Common myeloid progenitor, CD34-positive (primary cell): Measurements from ENCODE around the gene COMMD10.

Experiments
- CTCF ChIA-PET: fragments of 350-600 bp; sonication (Branson Sonifier 250); formaldehyde crosslinking; loops from one replicate; lab custom pipeline; 2021; ENCODE audit warnings: antibody characterized with exemption; lab: Charles Lee
- POLR2A ChIA-PET: fragments of 350-600 bp; sonication (Branson Sonifier 250); formaldehyde crosslinking; loops from one replicate; lab custom pipeline; 2021; ENCODE audit warnings: antibody characterized with exemption; lab: Charles Lee
- DNase-seq, 3 donors: peaks; one replicate each; pipeline versions ENCODE4 v3.0.0 to v3.0.0-alpha.2; 2013
- H3K27ac ChIP-seq, 2 experiments: 1 replicate in 1 of 2; 2 replicates in 1 of 2; pipeline ENCODE4 v1.7.0; 2013; ENCODE audit warnings: inconsistent platforms in 2 of 2, low read length in 2 of 2, mild to moderate bottlenecking in 2 of 2, low read depth in 1 of 2, moderate library complexity in 1 of 2; ENCODE audit not compliant: severe bottlenecking in 2 of 2, insufficient read depth in 1 of 2, poor library complexity in 1 of 2
- H3K27me3 ChIP-seq, 5 experiments: replicated peaks in 2 of 5; 1 replicate in 3 of 5; 2 replicates in 2 of 5; pipeline versions ENCODE4 v1.6.1 to v1.7.0; 2013; ENCODE audit warnings: low read length in 4 of 5, mild to moderate bottlenecking in 2 of 5, moderate library complexity in 2 of 5, inconsistent platforms in 1 of 5; ENCODE audit not compliant: insufficient read depth in 5 of 5, control insufficient read depth in 4 of 5
- H3K36me3 ChIP-seq, 4 experiments: 1 replicate in 2 of 4; 2 replicates in 2 of 4; pipeline versions ENCODE4 v1.6.1 to v1.7.0; 2013; ENCODE audit warnings: low read length in 3 of 4, control low read depth in 1 of 4, mild to moderate bottlenecking in 1 of 4; ENCODE audit not compliant: control insufficient read depth in 4 of 4, insufficient read depth in 4 of 4
- H3K4me1 ChIP-seq, 4 experiments: 1 replicate in 3 of 4; 2 replicates in 1 of 4; pipeline versions ENCODE4 v1.6.1 to v1.7.1; 2013; ENCODE audit warnings: low read length in 3 of 4, mild to moderate bottlenecking in 3 of 4, control low read depth in 1 of 4, inconsistent platforms in 1 of 4, moderate library complexity in 1 of 4; ENCODE audit not compliant: control insufficient read depth in 4 of 4, insufficient read depth in 4 of 4; ENCODE audit errors: control extremely low read depth in 1 of 4
- H3K4me3 ChIP-seq, 7 experiments: 1 replicate in 4 of 7; 2 replicates in 3 of 7; pipeline versions ENCODE4 v1.5.1 to v1.7.0; 2013; ENCODE audit warnings: mild to moderate bottlenecking in 7 of 7, low read length in 6 of 7, moderate library complexity in 6 of 7, inconsistent platforms in 2 of 7, low read depth in 2 of 7, control low read depth in 1 of 7; ENCODE audit not compliant: insufficient read depth in 4 of 7, control insufficient read depth in 1 of 7; ENCODE audit errors: extremely low read depth in 1 of 7
- H3K9me3 ChIP-seq, 5 experiments: 1 replicate in 4 of 5; 2 replicates in 1 of 5; pipeline versions ENCODE4 v1.6.1 to v1.7.1; 2013; ENCODE audit warnings: low read length in 4 of 5, mild to moderate bottlenecking in 2 of 5, inconsistent platforms in 1 of 5, low read depth in 1 of 5, moderate library complexity in 1 of 5; ENCODE audit not compliant: control insufficient read depth in 4 of 5, insufficient read depth in 2 of 5; ENCODE audit errors: control extremely low read depth in 1 of 5
- WGBS: methylation state at CpG from one replicate; pipeline ENCODE4 v1.1.5; 2013; ENCODE audit not compliant: insufficient coverage; 5-methylcytosine and 5-hydroxymethylcytosine counted together

COMMD10 gene

GRCh38 chr5:116303810-116304209 is 219.0 kb downstream of the COMMD10 start:
- ChIA-PET CTCF (interaction anchor here (1.5 kb wide), 1 partner anchor 13 kb away, joined by 3 read pairs; no protein-coding TSS in a partner anchor), POLR2A (no interaction called here)
- Histone ChIP-seq H3K4me1 (no peaks in the 10 kb centered on the region), H3K36me3 (peaks cover 11 to 87% (median 41%) of the 10 kb centered on the region in 4 experiments), H3K4me3 (no peak overlapping the region), H3K27me3 (no peaks in the 10 kb centered on the region), H3K9me3 (peaks cover 4 to 44% (median 16%) of the 10 kb centered on the region in 5 experiments), H3K27ac (no peak overlapping the region)
- WGBS, result 100% methylated on average over 1 of the region's 4 CpGs
- no peak for DNase-seq

GRCh38 chr5:116305899-116306298 is 221.1 kb downstream of the COMMD10 start:
- peaks cover 8 to 79% (median 38%) of the 10 kb centered on the region in 4 experiments for H3K36me3 ChIP-seq
- H3K27ac ChIP-seq, result no peak overlapping the region
- no peaks in the 10 kb centered on the region for H3K27me3 ChIP-seq
- DNase-seq, result no peak
- H3K4me1 ChIP-seq, result no peaks in the 10 kb centered on the region
- WGBS, result 83% methylated on average over 1 of the region's 1 CpG
- ChIA-PET CTCF (no interaction called here), POLR2A (no interaction called here)
- H3K9me3 ChIP-seq, result peaks cover 5 to 61% (median 25%) of the 10 kb centered on the region in 5 experiments
- H3K4me3 ChIP-seq, result no peak overlapping the region

DNA sequence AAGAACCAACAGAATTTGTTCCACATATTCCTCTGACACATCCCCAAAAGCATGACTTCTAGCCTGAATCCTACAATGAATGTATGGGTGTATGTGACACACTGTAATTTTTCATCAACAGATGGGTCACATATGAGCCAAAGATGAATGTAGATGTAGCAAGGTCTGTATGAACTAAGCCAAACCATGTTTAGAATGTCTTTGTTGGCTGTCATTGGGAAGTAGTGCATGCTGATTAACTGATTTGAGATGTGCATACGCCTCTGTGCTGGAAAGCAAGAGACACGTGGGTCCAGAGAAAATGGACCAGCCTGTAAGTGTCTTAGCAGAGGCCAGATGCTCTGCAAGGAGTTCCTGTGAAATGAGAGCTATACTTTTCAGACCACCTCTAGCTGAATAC is 222.0 kb downstream of the COMMD10 start:
- Histone ChIP-seq H3K27me3 (no peaks in the 10 kb centered on the region), H3K4me1 (no peaks in the 10 kb centered on the region), H3K9me3 (peaks cover 5 to 66% (median 28%) of the 10 kb centered on the region in 5 experiments), H3K27ac (no peak overlapping the region), H3K4me3 (no peak overlapping the region), H3K36me3 (peaks cover 8 to 80% (median 37%) of the 10 kb centered on the region in 4 experiments)
- CTCF ChIA-PET, result no interaction called here
- no peak for DNase-seq
- WGBS, result 93% methylated on average over 2 of the region's 2 CpGs
- POLR2A ChIA-PET, result no interaction called here

DNA sequence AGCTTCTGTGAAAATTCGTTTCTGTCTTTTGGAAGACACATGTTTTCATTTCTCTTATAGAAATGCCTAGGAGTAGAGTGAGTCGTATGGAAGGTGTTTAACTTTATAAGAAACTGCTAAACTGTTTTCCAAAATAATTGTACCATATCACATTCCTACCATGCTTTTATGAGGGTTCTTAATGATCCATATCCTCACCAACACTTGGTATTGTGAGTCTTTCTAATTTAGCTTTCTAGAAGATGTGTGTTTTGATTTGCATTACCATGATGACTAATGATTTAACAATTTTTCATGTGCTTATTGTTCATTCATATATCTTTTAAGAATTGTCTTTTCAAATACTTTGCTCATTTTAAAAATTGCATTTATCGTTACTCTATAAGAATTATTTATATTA is 223.6 kb downstream of the COMMD10 start:
- ChIA-PET POLR2A (no interaction called here), CTCF (no interaction called here)
- Histone ChIP-seq H3K27me3 (no peaks in the 10 kb centered on the region), H3K4me3 (no peak overlapping the region), H3K9me3 (peaks cover 5 to 66% (median 28%) of the 10 kb centered on the region in 5 experiments), H3K27ac (no peak overlapping the region), H3K4me1 (peaks cover 0 to under 1% (median 0%) of the 10 kb centered on the region in 4 experiments), H3K36me3 (peaks cover 6 to 67% (median 32%) of the 10 kb centered on the region in 4 experiments)
- no CpG with 5 or more reads among the region's 3 CpGs for WGBS
- peak in 1 of 3 donors; percentile 5 for DNase-seq

DNA sequence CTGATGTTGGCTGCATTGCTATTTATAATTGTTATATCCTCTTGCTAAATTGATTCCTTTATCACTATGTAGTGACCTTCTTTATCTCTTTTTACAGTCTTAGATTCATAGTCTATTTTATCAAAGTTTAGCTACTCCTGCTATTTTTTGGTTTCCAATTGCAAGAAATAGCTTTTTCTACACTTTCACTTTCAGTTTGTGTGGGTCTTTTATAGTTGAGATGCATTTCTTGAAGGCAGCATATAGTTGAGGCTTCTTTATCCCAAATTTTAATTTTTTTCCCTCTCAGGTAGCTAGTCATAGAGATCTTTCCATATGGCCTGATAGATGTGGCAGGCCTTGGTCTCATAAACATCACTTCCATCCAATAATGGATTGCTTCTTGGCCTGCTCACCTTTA is 228.5 kb downstream of the COMMD10 start:
- H3K27me3 ChIP-seq, result no peaks in the 10 kb centered on the region
- CTCF ChIA-PET, result no interaction called here

DNA sequence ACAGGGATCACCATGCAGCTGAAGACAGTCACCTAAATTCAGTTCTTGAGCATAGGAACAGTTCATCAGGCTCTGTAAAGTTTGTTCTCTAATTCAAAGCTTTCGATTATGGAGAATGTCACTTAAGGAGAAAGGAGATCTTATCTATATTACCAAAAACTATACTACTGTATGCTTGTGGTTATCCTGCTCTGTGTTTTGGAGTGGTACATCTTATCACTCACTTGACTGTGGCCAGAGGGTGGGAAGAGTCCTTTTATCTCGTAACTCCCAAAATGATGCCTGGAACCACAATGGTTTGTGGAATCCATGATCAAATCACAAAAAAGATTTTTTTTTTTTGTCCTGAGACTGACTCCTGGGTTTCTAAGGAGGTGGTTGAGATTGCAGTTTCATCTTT is 230.7 kb downstream of the COMMD10 start:
- Histone ChIP-seq H3K9me3 (peaks cover 2 to 32% (median 8%) of the 10 kb centered on the region in 5 experiments), H3K4me1 (peaks cover 0 to 6% (median under 1%) of the 10 kb centered on the region in 4 experiments), H3K36me3 (peaks cover 5 to 39% (median 13%) of the 10 kb centered on the region in 4 experiments), H3K4me3 (no peak overlapping the region), H3K27ac (no peak overlapping the region), H3K27me3 (no peaks in the 10 kb centered on the region)
- ChIA-PET POLR2A (no interaction called here), CTCF (no interaction called here)
- peak in 1 of 3 donors; percentile 3 for DNase-seq
- WGBS, result no CpG with 5 or more reads among the region's 2 CpGs

More for the DNA sequence above, 228.5 kb downstream of the COMMD10 start:
- peaks cover 0 to 6% (median under 1%) of the 10 kb centered on the region in 4 experiments for H3K4me1 ChIP-seq
- POLR2A ChIA-PET, result no interaction called here
- H3K9me3 ChIP-seq, result peaks cover 5 to 37% (median 8%) of the 10 kb centered on the region in 5 experiments
- peaks cover 3 to 34% (median 7%) of the 10 kb centered on the region in 4 experiments for H3K36me3 ChIP-seq
- peak overlapping the region in 2 of 7 experiments; percentile 27 to 51 for H3K4me3 ChIP-seq
- peak overlapping the region in 1 of 2 experiments; percentile 32 for H3K27ac ChIP-seq
- DNase-seq, result peak in 2 of 3 donors; percentile 20 to 23

DNA sequence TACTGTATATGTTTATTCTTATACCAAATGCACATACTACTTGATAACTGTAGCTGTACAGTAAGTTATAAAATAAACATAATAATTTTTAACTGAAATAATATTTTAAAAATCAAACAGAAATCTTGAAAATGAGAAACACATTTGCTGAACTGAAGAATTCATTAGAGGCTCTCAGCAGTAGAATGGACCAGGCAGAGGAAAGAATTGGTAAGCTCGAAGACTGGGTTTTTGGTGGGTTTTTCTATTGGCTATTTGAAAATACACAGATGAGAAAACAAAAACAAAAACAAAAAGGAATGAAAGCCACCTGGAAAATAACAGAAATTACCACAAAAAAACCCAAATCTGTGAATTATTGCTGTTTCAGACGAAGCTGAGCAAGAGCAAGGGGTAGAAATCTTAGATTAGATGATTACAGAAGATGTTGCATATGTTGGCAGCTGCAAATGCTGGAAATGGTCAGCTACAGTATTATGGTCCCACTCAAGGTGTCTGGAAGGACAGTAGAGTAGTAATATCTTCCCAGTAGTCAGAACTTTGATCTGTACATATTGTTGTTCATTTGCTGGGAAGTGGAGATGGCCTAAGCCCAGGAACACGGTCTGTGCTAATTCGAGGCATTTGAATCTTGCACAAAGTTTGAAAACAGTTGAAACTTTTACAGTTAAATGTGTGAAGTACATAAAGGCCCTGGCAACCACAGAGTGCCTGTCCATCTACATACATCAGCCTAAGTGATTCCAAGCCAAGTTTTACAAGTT is 233.4 kb downstream of the COMMD10 start:
- Histone ChIP-seq H3K4me1 (peaks cover 0 to 6% (median under 1%) of the 10 kb centered on the region in 4 experiments), H3K4me3 (no peak overlapping the region), H3K36me3 (peaks cover 5 to 50% (median 18%) of the 10 kb centered on the region in 4 experiments), H3K27me3 (no peaks in the 10 kb centered on the region), H3K9me3 (peaks cover 2 to 33% (median 8%) of the 10 kb centered on the region in 5 experiments), H3K27ac (no peak overlapping the region)
- POLR2A ChIA-PET, result no interaction called here
- CTCF ChIA-PET, result interaction anchor here (1.2 kb wide), 1 partner anchor 9 kb away, joined by 3 read pairs; no protein-coding TSS in a partner anchor
- 100% methylated on average over 1 of the region's 4 CpGs for WGBS
- DNase-seq, result peak in 1 of 3 donors; percentile 16
